HG02678 (cell line): ENCODE data around the gene NEO1.
A peak's percentile ranks its signal among the peaks of the same experiment; 100 is the strongest.

Experiments
- ATAC-seq: cut with Tn5 transposase; IDR thresholded peaks from one replicate; pipeline ENCODE4 v1.9.1; 2021; ENCODE audit warnings: mild to moderate bottlenecking, moderate library complexity; ENCODE audit not compliant: unreplicated experiment

The NEO1 gene

GRCh38 chr15:73075160-73075859 is 23.0 kb downstream of the NEO1 start:
- no peak for ATAC-seq

GRCh38 chr15:73078291-73078690 is 26.0 kb downstream of the NEO1 start:
- ATAC-seq = no peak

- ATAC-seq = no peak
Measured at GRCh38 chr15:73078722-73079121, 26.5 kb downstream of the NEO1 start.

GRCh38 chr15:73079565-73079964 is 27.3 kb downstream of the NEO1 start:
- ATAC-seq = no peak

- ATAC-seq = no peak
Measured at GRCh38 chr15:73081321-73081958, 29.2 kb downstream of the NEO1 start.

GRCh38 chr15:73082812-73083211 is 30.5 kb downstream of the NEO1 start:
- ATAC-seq = no peak

- no peak for ATAC-seq
Measured at GRCh38 chr15:73087098-73087497, 34.8 kb downstream of the NEO1 start.

GRCh38 chr15:73105064-73105463 is 52.8 kb downstream of the NEO1 start:
- no peak for ATAC-seq

GRCh38 chr15:73108676-73109075 is 56.4 kb downstream of the NEO1 start:
- ATAC-seq = no peak

- no peak for ATAC-seq
Measured at GRCh38 chr15:73109765-73110164, 57.5 kb downstream of the NEO1 start.

- no peak for ATAC-seq
Measured at GRCh38 chr15:73110201-73110600, 57.9 kb downstream of the NEO1 start.

GRCh38 chr15:73114064-73114463 is 61.8 kb downstream of the NEO1 start:
- ATAC-seq = no peak

- ATAC-seq = no peak
Measured at GRCh38 chr15:73116164-73116563, 63.9 kb downstream of the NEO1 start.

GRCh38 chr15:73118055-73118454 is 65.8 kb downstream of the NEO1 start:
- no peak for ATAC-seq

GRCh38 chr15:73119478-73119877 is 67.2 kb downstream of the NEO1 start:
- no peak for ATAC-seq

- ATAC-seq = no peak
Measured at GRCh38 chr15:73120269-73120668, 68.0 kb downstream of the NEO1 start.

GRCh38 chr15:73125219-73125618 is 73.0 kb downstream of the NEO1 start:
- no peak for ATAC-seq

- ATAC-seq = peak; percentile 71
Measured at GRCh38 chr15:73127302-73127936, 75.2 kb downstream of the NEO1 start.

GRCh38 chr15:73130830-73131229 is 78.6 kb downstream of the NEO1 start:
- no peak for ATAC-seq

- no peak for ATAC-seq
Measured at GRCh38 chr15:73134196-73134595, 81.9 kb downstream of the NEO1 start.

GRCh38 chr15:73139041-73139743 is 86.9 kb downstream of the NEO1 start:
- ATAC-seq = no peak
